ENCODE measurements around the gene AMTN. TPM values are rescaled to one million over a fixed set of nuclear protein-coding genes. Genes with fewer than 3 reads are reported as not detected.

Gene AMTN
- polyA plus RNA-seq, 1 donor (not counting 4 experiments of a cell fraction or from before 2014, with no cell fraction given), result not detected

GRCh38 chr4:70518716-70519115, 347 bp downstream of the AMTN start:
- Histone ChIP-seq H3K27me3 (ENCODE audit: control insufficient read depth, extremely low read depth, insufficient read depth, low read length) (no peaks in the 10 kb centered on the region), H3K27ac (ENCODE audit: control insufficient read depth, insufficient read depth, low read length) (no peak overlapping the region), H3K79me2 (ENCODE audit: control insufficient read depth, insufficient read depth, low read length) (no peaks in the 10 kb centered on the region), H3K36me3 (ENCODE audit: control insufficient read depth in 2 of 2, extremely low read depth in 1 of 2, insufficient read depth in 2 of 2, low read length in 2 of 2) (no peaks in the 10 kb centered on the region), H3K9me3 (ENCODE audit: control insufficient read depth, low read depth, low read length) (no peaks in the 10 kb centered on the region), H3K4me3 (ENCODE audit: control insufficient read depth in 2 of 3, extremely low read depth in 1 of 3, insufficient read depth in 2 of 3, low read depth in 1 of 3, low read length in 3 of 3) (no peak overlapping the region), H3K4me2 (ENCODE audit: control insufficient read depth, extremely low read depth, insufficient read depth, low read depth, low read length) (no peak overlapping the region), H4K20me1 (ENCODE audit: control insufficient read depth, extremely low read depth, insufficient read depth, low read length) (no peaks in the 10 kb centered on the region), H2AFZ (ENCODE audit: control insufficient read depth, low read length) (no peak overlapping the region), H3K4me1 (ENCODE audit: control insufficient read depth, extremely low read depth, insufficient read depth, low read length) (peaks cover 12% of the 10 kb centered on the region), H3K9me1 (ENCODE audit: control insufficient read depth, extremely low read depth, insufficient read depth, low read length) (no peaks in the 10 kb centered on the region), H3K9ac (ENCODE audit: control insufficient read depth, extremely low read depth, insufficient read depth, low read length) (no peak overlapping the region)
- TF ChIP-seq EZH2 (IDR thresholded peaks at IDR 0.05; ENCODE audit: low read length) (no peak), CTCF (optimal IDR thresholded peaks at IDR 0.05 in 1 of 3, IDR thresholded peaks at IDR 0.05 in 1 of 3, conservative IDR thresholded peaks at IDR 0.05 in 1 of 3; ENCODE audit: extremely low read depth in 1 of 3, insufficient read depth in 2 of 3, low read length in 3 of 3) (no peak)
- dilution Hi-C loops (cut with MboI; ENCODE audit: extremely low pct_ligation_motif_present, low sequenced_read_pairs), result no loop called here
- DNase-seq (ENCODE audit: low read depth, low spot score) (no peak), FAIRE-seq (no peak)

GRCh38 chr4:70522626-70523025, 4.3 kb downstream of the AMTN start:
- FAIRE-seq, result peak; percentile 75
- no peak for DNase-seq (ENCODE audit: low read depth, low spot score)
- peak overlapping the region; percentile 33 for H2AFZ ChIP-seq (ENCODE audit: control insufficient read depth, low read length)
- H3K9me1 ChIP-seq (ENCODE audit: control insufficient read depth, extremely low read depth, insufficient read depth, low read length), result no peaks in the 10 kb centered on the region
- peak overlapping the region in 1 of 3 experiments; percentile 14 for H3K4me3 ChIP-seq (ENCODE audit: control insufficient read depth in 2 of 3, extremely low read depth in 1 of 3, insufficient read depth in 2 of 3, low read depth in 1 of 3, low read length in 3 of 3)
- peaks cover 12% of the 10 kb centered on the region for H3K4me1 ChIP-seq (ENCODE audit: control insufficient read depth, extremely low read depth, insufficient read depth, low read length)
- no peaks in the 10 kb centered on the region for H3K27me3 ChIP-seq (ENCODE audit: control insufficient read depth, extremely low read depth, insufficient read depth, low read length)
- peak overlapping the region; percentile 37 for H3K9ac ChIP-seq (ENCODE audit: control insufficient read depth, extremely low read depth, insufficient read depth, low read length)
- no peaks in the 10 kb centered on the region for H3K36me3 ChIP-seq (ENCODE audit: control insufficient read depth in 2 of 2, extremely low read depth in 1 of 2, insufficient read depth in 2 of 2, low read length in 2 of 2)
- no peaks in the 10 kb centered on the region for H3K9me3 ChIP-seq (ENCODE audit: control insufficient read depth, low read depth, low read length)
- H3K27ac ChIP-seq (ENCODE audit: control insufficient read depth, insufficient read depth, low read length), result peak overlapping the region; percentile 78
- dilution Hi-C loops (cut with MboI; ENCODE audit: extremely low pct_ligation_motif_present, low sequenced_read_pairs), result no loop called here
- H3K79me2 ChIP-seq (ENCODE audit: control insufficient read depth, insufficient read depth, low read length), result no peaks in the 10 kb centered on the region
- H3K4me2 ChIP-seq (ENCODE audit: control insufficient read depth, extremely low read depth, insufficient read depth, low read depth, low read length), result peak overlapping the region; percentile 22
- TF ChIP-seq CTCF (optimal IDR thresholded peaks at IDR 0.05 in 1 of 3, IDR thresholded peaks at IDR 0.05 in 1 of 3, conservative IDR thresholded peaks at IDR 0.05 in 1 of 3; ENCODE audit: extremely low read depth in 1 of 3, insufficient read depth in 2 of 3, low read length in 3 of 3) (no peak), EZH2 (IDR thresholded peaks at IDR 0.05; ENCODE audit: low read length) (no peak)
- H4K20me1 ChIP-seq (ENCODE audit: control insufficient read depth, extremely low read depth, insufficient read depth, low read length), result no peaks in the 10 kb centered on the region

Measured in keratinocyte (primary cell).